Stimulated activated CD8-positive, alpha-beta memory T cell treated with anti-CD3 and anti-CD28 coated beads, Interleukin-7, amount 100 ng/mL, for 24 hours (primary cell): ENCODE results near the gene NBEAL1.
"Not testable (repeated sequence)": the region's sequence is repeated elsewhere in the genome, so short reads cannot be mapped to it uniquely, and the experiment has no call there.

Source experiments
- DNase-seq: peaks from one replicate; pipeline ENCODE4 v3.0.0-alpha.2; 2020; ENCODE audit warnings: low read depth

NBEAL1 gene

GRCh38 chr2:203039211-203039610, 24.5 kb downstream of the NBEAL1 start:
- not testable (repeated sequence) for DNase-seq

- no peak for DNase-seq
These were observed 26.4 kb downstream of the NBEAL1 start for GRCh38 chr2:203040966-203041521.

GRCh38 chr2:203042178-203042577, 27.5 kb downstream of the NBEAL1 start:
- DNase-seq = no peak

- no peak for DNase-seq
These were observed 28.6 kb downstream of the NBEAL1 start for GRCh38 chr2:203043226-203043625.

GRCh38 chr2:203045867-203046266, 31.2 kb downstream of the NBEAL1 start:
- DNase-seq = no peak

GRCh38 chr2:203052539-203052938, 37.9 kb downstream of the NBEAL1 start:
- no peak for DNase-seq

- no peak for DNase-seq
These were observed 45.0 kb downstream of the NBEAL1 start for GRCh38 chr2:203059567-203060240.

- no peak for DNase-seq
These were observed 46.7 kb downstream of the NBEAL1 start for GRCh38 chr2:203061346-203061745.

- DNase-seq = no peak
These were observed 47.5 kb downstream of the NBEAL1 start for GRCh38 chr2:203062126-203062525.

- DNase-seq = not testable (repeated sequence)
These were observed 51.9 kb downstream of the NBEAL1 start for GRCh38 chr2:203066519-203067091.

- no peak for DNase-seq
These were observed 56.0 kb downstream of the NBEAL1 start for GRCh38 chr2:203070701-203071100.

- no peak for DNase-seq
These were observed 56.5 kb downstream of the NBEAL1 start for GRCh38 chr2:203071148-203071547.

- no peak for DNase-seq
These were observed 57.7 kb downstream of the NBEAL1 start for GRCh38 chr2:203072371-203072770.

- DNase-seq = no peak
These were observed 62.8 kb downstream of the NBEAL1 start for GRCh38 chr2:203077451-203077850.

GRCh38 chr2:203080447-203081045, 65.9 kb downstream of the NBEAL1 start:
- DNase-seq = no peak

GRCh38 chr2:203083328-203083727, 68.7 kb downstream of the NBEAL1 start:
- no peak for DNase-seq

GRCh38 chr2:203086381-203086780, 71.7 kb downstream of the NBEAL1 start:
- not testable (repeated sequence) for DNase-seq

- not testable (repeated sequence) for DNase-seq
These were observed 76.0 kb downstream of the NBEAL1 start for GRCh38 chr2:203090721-203091120.

GRCh38 chr2:203097735-203098134, 83.1 kb downstream of the NBEAL1 start:
- DNase-seq = no peak

GRCh38 chr2:203102357-203102756, 87.7 kb downstream of the NBEAL1 start:
- DNase-seq = not testable (repeated sequence)

- no peak for DNase-seq
These were observed 89.6 kb downstream of the NBEAL1 start for GRCh38 chr2:203104273-203104672.

- DNase-seq = no peak
These were observed 91.3 kb downstream of the NBEAL1 start for GRCh38 chr2:203105996-203106395.

GRCh38 chr2:203110496-203110895, 95.8 kb downstream of the NBEAL1 start:
- DNase-seq = not testable (repeated sequence)
